Natural killer cell (primary cell): ENCODE measurements around the gene MB. TPM values are rescaled to one million over a fixed set of nuclear protein-coding genes. Genes with fewer than 3 reads are reported as not detected.
A peak's percentile ranks its signal among the peaks of the same experiment; 100 is the strongest.

ENCODE experiments used
- ATAC-seq, 3 donors: fragments of 150-1000 bp in 2 of 3; fragments of 200-7000 bp in 1 of 3; cut with Tn5 transposase; 1 replicate in 1 of 3; 2 replicates in 2 of 3; pipeline ENCODE4 v1.10.0; 2021; ENCODE audit warnings: mild to moderate bottlenecking in 2 of 3, moderate library complexity in 2 of 3
- DNase-seq, 2 donors: peaks; one replicate each; pipeline versions ENCODE4 v3.0.0 to v3.0.0-alpha.2; 2013 to 2021; ENCODE audit warnings: mixed read lengths in 1 of 2
- H3K27ac ChIP-seq: one replicate; pipeline ENCODE4 v1.5.1; 2013; ENCODE audit warnings: mild to moderate bottlenecking, low read length
- H3K27me3 ChIP-seq: one replicate; pipeline ENCODE4 v1.6.1; 2013; ENCODE audit warnings: low read length; ENCODE audit not compliant: control insufficient read depth, insufficient read depth
- H3K36me3 ChIP-seq: one replicate; pipeline ENCODE4 v1.6.1; 2013; ENCODE audit warnings: low read length; ENCODE audit not compliant: control insufficient read depth, insufficient read depth
- H3K4me1 ChIP-seq: one replicate; pipeline ENCODE4 v1.6.1; 2013; ENCODE audit warnings: low read length; ENCODE audit not compliant: control insufficient read depth, insufficient read depth
- H3K4me3 ChIP-seq: one replicate; pipeline ENCODE4 v1.5.1; 2013; ENCODE audit warnings: low read length
- H3K9me3 ChIP-seq: one replicate; pipeline ENCODE4 v1.6.1; 2013; ENCODE audit warnings: low read length; ENCODE audit not compliant: control insufficient read depth, insufficient read depth
- H3K27ac Mint-ChIP-seq, 2 donors: one replicate each; pipeline ENCODE4 v1.8.0; 2022; ENCODE audit warnings: mild to moderate bottlenecking in 2 of 2, mixed read lengths in 2 of 2, moderate library complexity in 1 of 2
- H3K27me3 Mint-ChIP-seq, 2 donors: one replicate each; pipeline ENCODE4 v1.8.0; 2022; ENCODE audit warnings: low read depth in 2 of 2, mixed read lengths in 2 of 2
- H3K36me3 Mint-ChIP-seq: one replicate; pipeline ENCODE4 v1.8.0; 2022; ENCODE audit warnings: mixed read lengths
- H3K4me1 Mint-ChIP-seq, 2 donors: one replicate each; pipeline ENCODE4 v1.8.0; 2022; ENCODE audit warnings: mixed read lengths in 2 of 2
- H3K4me3 Mint-ChIP-seq: one replicate; pipeline ENCODE4 v1.8.0; 2022; ENCODE audit warnings: mild to moderate bottlenecking, moderate library complexity, mixed read lengths
- H3K9me3 Mint-ChIP-seq, 2 donors: one replicate each; pipeline ENCODE4 v1.8.0; 2022; ENCODE audit warnings: mixed read lengths in 2 of 2
- CTCF ChIP-seq: fragments of 200-600 bp; IDR thresholded peaks from one replicate; pipeline ENCODE4 v1.8.0; 2022; ENCODE audit warnings: antibody characterized with exemption
- WGBS: methylation state at CpG from one replicate; pipeline ENCODE4 v1.1.7; 2013; ENCODE audit warnings: missing lambda C conversion rate; ENCODE audit not compliant: insufficient coverage; 5-methylcytosine and 5-hydroxymethylcytosine counted together
- intact Hi-C: fragments of 100-400 bp; cut with micrococcal nuclease; formaldehyde crosslinking; loops from one replicate; pipeline ENCODE4 v1.14.2; 2022
- total RNA-seq, 4 donors: library from RNA; stranded (reverse); fragments of 120-200 nt in 1 of 4; gene quantifications; one replicate each; pipeline versions ENCODE4 v1.2.3 to v1.2.4, GENCODE V29; 2013 to 2022

The MB gene
- total RNA-seq, 3 donors from 2014 or later (not counting 1 experiment from before 2014, with no cell fraction given) = not detected

GRCh38 chr22:35582861-35583670 is 34.1 kb downstream of the MB start:
- no peaks in the 10 kb centered on the region for H3K36me3 ChIP-seq
- Mint-ChIP-seq H3K27ac (no peak overlapping the region), H3K9me3 (no peaks in the 10 kb centered on the region), H3K27me3 (peaks cover 0 to 2% of the 10 kb centered on the region in 2 donors), H3K36me3 (no peaks in the 10 kb centered on the region), H3K4me3 (no peak overlapping the region), H3K4me1 (peaks cover 0 to 4% of the 10 kb centered on the region in 2 donors)
- ATAC-seq = peak; percentile 60 to 82 (median 71)
- no peaks in the 10 kb centered on the region for H3K27me3 ChIP-seq
- TF ChIP-seq CTCF = peak; percentile 95
- intact Hi-C loops = loop anchor here (1.0 to 2.0 kb wide), 2 partner anchors 152 to 233 kb away; no protein-coding TSS in a partner anchor
- no peaks in the 10 kb centered on the region for H3K4me1 ChIP-seq
- peak; percentile 44 to 83 for DNase-seq
- 34% methylated on average over 12 of the region's 13 CpGs for WGBS
- no peaks in the 10 kb centered on the region for H3K9me3 ChIP-seq
- H3K4me3 ChIP-seq = no peak overlapping the region
- no peak overlapping the region for H3K27ac ChIP-seq

GRCh38 chr22:35582218-35582860 is 34.8 kb downstream of the MB start:
- ATAC-seq = no peak
- TF ChIP-seq CTCF = no peak
- Histone ChIP-seq H3K4me3 (no peak overlapping the region), H3K27me3 (no peaks in the 10 kb centered on the region), H3K4me1 (no peaks in the 10 kb centered on the region), H3K27ac (no peak overlapping the region), H3K9me3 (no peaks in the 10 kb centered on the region), H3K36me3 (no peaks in the 10 kb centered on the region)
- Mint-ChIP-seq H3K36me3 (no peaks in the 10 kb centered on the region), H3K9me3 (no peaks in the 10 kb centered on the region), H3K4me3 (no peak overlapping the region), H3K27me3 (peaks cover 0 to 7% of the 10 kb centered on the region in 2 donors), H3K27ac (no peak overlapping the region), H3K4me1 (peaks cover 0 to 4% of the 10 kb centered on the region in 2 donors)
- WGBS = 90% methylated on average over 10 of the region's 11 CpGs
- intact Hi-C loops = loop anchor here (2.0 kb wide), 1 partner anchor 152 kb away; no protein-coding TSS in a partner anchor
- DNase-seq = no peak

- Histone ChIP-seq H3K27me3 (no peaks in the 10 kb centered on the region), H3K4me1 (no peaks in the 10 kb centered on the region), H3K36me3 (no peaks in the 10 kb centered on the region), H3K4me3 (no peak overlapping the region), H3K9me3 (no peaks in the 10 kb centered on the region), H3K27ac (no peak overlapping the region)
- no peak overlapping the region for H3K27ac Mint-ChIP-seq
- intact Hi-C loops = no loop called here
- 87% methylated on average over 4 of the region's 5 CpGs for WGBS
- H3K9me3 Mint-ChIP-seq = no peaks in the 10 kb centered on the region
- H3K4me3 Mint-ChIP-seq = no peak overlapping the region
- ATAC-seq (no peak), DNase-seq (no peak)
- no peak for TF ChIP-seq CTCF
- H3K36me3 Mint-ChIP-seq = no peaks in the 10 kb centered on the region
- H3K27me3 Mint-ChIP-seq = peaks cover 0 to 7% of the 10 kb centered on the region in 2 donors
- peaks cover 0 to 4% of the 10 kb centered on the region in 2 donors for H3K4me1 Mint-ChIP-seq
Observed at GRCh38 chr22:35581023-35581413, 36.1 kb downstream of the MB start.
